Liver (tissue), 9 donors: Measurements from ENCODE around the gene LMCD1. TPM values are rescaled to one million over a fixed set of nuclear protein-coding genes. Genes with fewer than 3 reads are reported as not detected.

Source experiments
- DNase-seq: peaks from one replicate; pipeline ENCODE4 v3.0.0-alpha.2; 2017; ENCODE audit warnings: low spot score
- H3K27ac ChIP-seq, 2 donors: one replicate each; pipeline ENCODE4 v1.7.0; 2013; ENCODE audit warnings: inconsistent platforms in 2 of 2, low read length in 2 of 2, control low read depth in 1 of 2, low read depth in 1 of 2, mild to moderate bottlenecking in 1 of 2
- H3K27me3 ChIP-seq, 4 donors: one replicate each; pipeline versions ENCODE4 v1.6.1 to v1.7.0; 2013; ENCODE audit warnings: low read length in 3 of 4, inconsistent platforms in 1 of 4, mild to moderate bottlenecking in 1 of 4, moderate library complexity in 1 of 4; ENCODE audit not compliant: control insufficient read depth in 4 of 4, insufficient read depth in 4 of 4
- H3K36me3 ChIP-seq, 4 donors: one replicate each; pipeline versions ENCODE4 v1.6.1 to v1.7.0; 2013; ENCODE audit warnings: low read length in 3 of 4, mild to moderate bottlenecking in 3 of 4, low read depth in 1 of 4, moderate library complexity in 1 of 4; ENCODE audit not compliant: control insufficient read depth in 4 of 4, insufficient read depth in 3 of 4
- H3K4me1 ChIP-seq, 4 donors: one replicate each; pipeline versions ENCODE4 v1.6.1 to v1.7.0; 2013; ENCODE audit warnings: low read length in 3 of 4, mild to moderate bottlenecking in 3 of 4, moderate library complexity in 1 of 4; ENCODE audit not compliant: control insufficient read depth in 4 of 4, insufficient read depth in 4 of 4
- H3K4me3 ChIP-seq, 3 donors: one replicate each; pipeline versions ENCODE4 v1.6.1 to v1.7.0; 2013; ENCODE audit warnings: low read length in 3 of 3, control low read depth in 1 of 3, low read depth in 1 of 3, mild to moderate bottlenecking in 1 of 3
- H3K9ac ChIP-seq, 2 donors: one replicate each; pipeline ENCODE4 v1.7.0; 2013; ENCODE audit warnings: low read length in 2 of 2, mild to moderate bottlenecking in 2 of 2, moderate library complexity in 2 of 2, control low read depth in 1 of 2, low read depth in 1 of 2
- H3K9me3 ChIP-seq, 4 donors: one replicate each; pipeline versions ENCODE4 v1.6.1 to v1.7.0; 2013; ENCODE audit warnings: low read length in 3 of 4; ENCODE audit not compliant: control insufficient read depth in 4 of 4
- EGR1 ChIP-seq, 2 donors: IDR thresholded peaks; 2 replicates each; pipeline ENCODE4 v1.6.1; 2016 to 2018; ENCODE audit warnings: antibody characterized with exemption in 2 of 2, low read depth in 2 of 2
- FOXA2 ChIP-seq: IDR thresholded peaks from 2 replicates; pipeline ENCODE4 v1.6.1; 2016; ENCODE audit warnings: antibody characterized with exemption
- GABPA ChIP-seq, 2 donors: IDR thresholded peaks in 1 of 2; conservative IDR thresholded peaks in 1 of 2; 2 replicates each; pipeline ENCODE4 v1.6.1; 2016; ENCODE audit warnings: antibody characterized with exemption in 2 of 2, mild to moderate bottlenecking in 1 of 2, moderate library complexity in 1 of 2
- HNF4A ChIP-seq, 2 donors: conservative IDR thresholded peaks; 2 replicates each; pipeline ENCODE4 v1.6.1; 2016; ENCODE audit warnings: antibody characterized with exemption in 2 of 2, mild to moderate bottlenecking in 2 of 2
- HNF4G ChIP-seq: IDR thresholded peaks from 2 replicates; pipeline ENCODE4 v1.6.1; 2016; ENCODE audit warnings: antibody characterized with exemption
- JUND ChIP-seq, 2 donors: IDR thresholded peaks; 2 replicates each; pipeline ENCODE4 v1.6.1; 2016; ENCODE audit warnings: antibody characterized with exemption in 2 of 2
- RXRA ChIP-seq, 2 donors: IDR thresholded peaks; 2 replicates each; pipeline ENCODE4 v1.6.1; 2017 to 2018; ENCODE audit warnings: antibody characterized with exemption in 2 of 2, mild to moderate bottlenecking in 1 of 2
- TAF1 ChIP-seq: conservative IDR thresholded peaks from 2 replicates; pipeline ENCODE4 v1.6.1; 2016; ENCODE audit warnings: antibody characterized with exemption, mild to moderate bottlenecking
- YY1 ChIP-seq: IDR thresholded peaks from 2 replicates; pipeline ENCODE4 v1.6.1; 2016; ENCODE audit warnings: antibody characterized with exemption, mild to moderate bottlenecking
- WGBS: extraction: QIAGEN DNeasy Blood & Tissue Kit; methylation state at CpG from one replicate; pipeline ENCODE4 v1.1.7; 2013; 5-methylcytosine and 5-hydroxymethylcytosine counted together
- polyA plus RNA-seq, 2 donors: library from polyadenylated mRNA; stranded (reverse) in 1 of 2; unstranded in 1 of 2; fragments of 200-250 nt in 1 of 2; fragments of >200 nt in 1 of 2; fragmentation: Nextera tagmentation in 1 of 2; extraction: Ambion mirVana in 1 of 2; gene quantifications; one replicate each; pipeline versions ENCODE4 v1.2.1 to v1.2.3, GENCODE V29; 2013 to 2015
- total RNA-seq, 2 donors: library from RNA; depleted of rRNA; stranded (reverse); fragments of >200 nt; gene quantifications; one replicate each; pipeline ENCODE4 v1.2.3, GENCODE V29; 2014
- TF ChIP-seq, protein P1 (sequence below): IDR thresholded peaks from 2 replicates; pipeline ENCODE4 v1.6.1; 2016; ENCODE audit warnings: antibody characterized with exemption
- TF ChIP-seq, protein P2 (sequence below): fragments of 150-350 bp; IDR thresholded peaks from 2 replicates; pipeline ENCODE4 v1.5.1; 2017; ENCODE audit warnings: improper control_type of control experiment, low read depth, low read length; ENCODE audit not compliant: missing input control
- TF ChIP-seq, protein P3 (sequence below): IDR thresholded peaks from 2 replicates; pipeline ENCODE4 v1.6.1; 2016; ENCODE audit warnings: antibody characterized with exemption
- donor health status: healthy.
- donor health status: healthy.
- donor health status: healthy.
- donor health status: healthy.
- donor health status: healthy.

LMCD1 gene
- total and polyA plus RNA-seq, 4 donors: 3.1 to 8.3 (median 6.0) TPM

DNA sequence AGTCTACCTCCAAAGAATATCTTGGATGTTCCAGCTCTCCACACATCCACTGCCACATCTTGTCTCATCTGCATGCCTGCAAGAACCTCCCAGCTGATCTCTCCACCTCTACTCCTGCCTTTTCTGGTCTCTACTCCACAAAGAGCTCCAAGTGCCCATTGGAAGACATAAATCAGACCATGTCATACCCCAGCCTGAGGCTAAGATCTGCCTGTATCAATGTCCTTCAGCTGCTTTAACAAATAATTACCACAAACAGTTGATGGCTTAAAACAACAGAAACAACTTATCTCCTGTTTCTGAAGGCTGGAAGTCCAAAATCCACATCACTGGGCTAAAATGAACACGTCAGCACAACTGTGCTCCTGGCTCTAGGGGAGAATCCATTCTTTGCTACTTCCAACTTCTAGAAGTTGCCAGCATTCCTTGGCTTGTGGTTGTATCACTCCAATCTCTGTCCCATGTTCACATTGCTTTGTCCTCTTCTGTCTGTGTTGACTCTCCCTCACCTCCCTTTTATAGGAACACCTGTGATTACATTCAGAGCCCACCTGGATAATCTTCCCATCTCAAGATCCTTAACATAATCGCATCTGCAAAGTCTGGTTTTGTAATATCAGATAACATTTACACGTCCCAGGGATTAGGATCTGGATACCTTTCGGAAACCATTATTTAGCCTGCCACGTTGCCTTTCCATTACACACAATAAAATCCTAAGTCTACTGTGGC, 17.0 kb upstream of the LMCD1 start:
- Histone ChIP-seq H3K36me3 (no peaks in the 10 kb centered on the region), H3K9me3 (peaks cover 0 to 3% (median 0%) of the 10 kb centered on the region in 4 donors), H3K9ac (no peak overlapping the region), H3K27ac (peak overlapping the region in 1 of 2 donors; percentile 30), H3K27me3 (no peaks in the 10 kb centered on the region), H3K4me3 (no peak overlapping the region), H3K4me1 (peaks cover 0 to 4% (median 0%) of the 10 kb centered on the region in 4 donors)
- 91% methylated on average over 5 of the region's 5 CpGs for WGBS
- no peak for TF ChIP-seq TAF1
- TF ChIP-seq, protein P1, sequence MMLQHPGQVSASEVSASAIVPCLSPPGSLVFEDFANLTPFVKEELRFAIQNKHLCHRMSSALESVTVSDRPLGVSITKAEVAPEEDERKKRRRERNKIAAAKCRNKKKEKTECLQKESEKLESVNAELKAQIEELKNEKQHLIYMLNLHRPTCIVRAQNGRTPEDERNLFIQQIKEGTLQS: no peak
- no peak for DNase-seq

DNA sequence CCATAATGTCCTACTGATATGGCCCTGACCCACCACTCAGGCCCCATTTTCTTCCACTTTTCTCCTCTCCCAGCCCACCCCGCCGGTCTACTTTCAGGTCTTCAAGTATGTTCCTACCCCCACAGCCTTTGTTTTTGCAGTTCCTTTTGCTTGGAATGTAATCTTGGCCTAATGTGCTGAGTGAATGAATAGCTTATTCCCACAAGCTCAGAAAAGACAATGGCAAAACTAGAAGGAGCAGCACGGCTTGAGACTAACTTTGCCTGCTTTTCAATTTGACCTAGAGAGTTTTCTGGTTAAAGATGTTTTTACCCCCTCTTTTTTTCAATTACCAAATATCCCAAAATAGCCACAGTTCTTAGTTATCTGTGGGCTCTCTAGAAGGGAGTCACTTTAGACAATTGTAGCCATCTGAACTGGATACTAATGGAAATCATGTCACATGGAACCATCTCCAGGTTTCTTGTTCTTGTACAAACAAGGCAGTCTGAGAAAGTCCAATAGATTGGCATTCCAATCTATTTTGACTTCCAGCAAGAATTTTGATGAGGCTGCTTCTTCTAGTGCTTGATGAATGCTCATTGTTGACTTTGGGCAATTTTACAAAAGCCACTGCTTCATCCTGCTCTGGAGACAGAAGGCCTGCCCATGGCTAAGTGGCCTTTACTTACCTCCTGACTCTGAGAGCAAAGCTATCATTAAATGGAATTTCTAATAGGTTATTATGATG, 16.3 kb upstream of the LMCD1 start:
- H3K27ac ChIP-seq: no peak overlapping the region
- no peak overlapping the region for H3K9ac ChIP-seq
- 94% methylated on average over 3 of the region's 3 CpGs for WGBS
- TF ChIP-seq RXRA (IDR thresholded peaks at IDR 0.05) (no peak), EGR1 (IDR thresholded peaks at IDR 0.05; ENCODE audit: low read depth in 2 of 2) (no peak), YY1 (no peak), FOXA2 (no peak), HNF4G (no peak), GABPA (IDR thresholded peaks at IDR 0.05 in 1 of 2, conservative IDR thresholded peaks at IDR 0.05 in 1 of 2) (no peak)
- TF ChIP-seq, protein P2, sequence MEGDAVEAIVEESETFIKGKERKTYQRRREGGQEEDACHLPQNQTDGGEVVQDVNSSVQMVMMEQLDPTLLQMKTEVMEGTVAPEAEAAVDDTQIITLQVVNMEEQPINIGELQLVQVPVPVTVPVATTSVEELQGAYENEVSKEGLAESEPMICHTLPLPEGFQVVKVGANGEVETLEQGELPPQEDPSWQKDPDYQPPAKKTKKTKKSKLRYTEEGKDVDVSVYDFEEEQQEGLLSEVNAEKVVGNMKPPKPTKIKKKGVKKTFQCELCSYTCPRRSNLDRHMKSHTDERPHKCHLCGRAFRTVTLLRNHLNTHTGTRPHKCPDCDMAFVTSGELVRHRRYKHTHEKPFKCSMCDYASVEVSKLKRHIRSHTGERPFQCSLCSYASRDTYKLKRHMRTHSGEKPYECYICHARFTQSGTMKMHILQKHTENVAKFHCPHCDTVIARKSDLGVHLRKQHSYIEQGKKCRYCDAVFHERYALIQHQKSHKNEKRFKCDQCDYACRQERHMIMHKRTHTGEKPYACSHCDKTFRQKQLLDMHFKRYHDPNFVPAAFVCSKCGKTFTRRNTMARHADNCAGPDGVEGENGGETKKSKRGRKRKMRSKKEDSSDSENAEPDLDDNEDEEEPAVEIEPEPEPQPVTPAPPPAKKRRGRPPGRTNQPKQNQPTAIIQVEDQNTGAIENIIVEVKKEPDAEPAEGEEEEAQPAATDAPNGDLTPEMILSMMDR: no peak
- no peak overlapping the region for H3K4me3 ChIP-seq
- no peaks in the 10 kb centered on the region for H3K36me3 ChIP-seq
- H3K4me1 ChIP-seq: peaks cover 0 to 4% (median 0%) of the 10 kb centered on the region in 4 donors
- DNase-seq: no peak
- peaks cover 0 to 3% (median 0%) of the 10 kb centered on the region in 4 donors for H3K9me3 ChIP-seq
- H3K27me3 ChIP-seq: no peaks in the 10 kb centered on the region

DNA sequence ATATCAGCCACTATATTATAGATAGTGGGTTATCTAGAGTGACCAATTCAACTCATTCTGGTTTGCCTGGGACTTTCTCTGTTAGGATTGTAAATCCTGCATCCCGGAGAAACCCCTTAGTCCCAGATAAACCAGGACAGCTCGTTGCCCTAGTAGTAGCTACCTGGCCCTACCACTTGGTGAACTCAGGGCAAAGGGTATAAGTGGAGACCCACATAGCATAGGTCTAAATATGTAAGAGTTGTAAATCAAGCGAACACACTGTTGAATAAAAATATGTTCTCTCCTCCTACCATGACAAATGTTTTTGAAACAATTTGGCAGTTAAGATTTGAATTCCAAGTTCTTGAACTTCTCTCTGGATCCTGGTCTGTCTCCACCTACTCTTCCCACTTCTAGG, 15.7 kb upstream of the LMCD1 start:
- Histone ChIP-seq H3K9ac (no peak overlapping the region), H3K27me3 (no peaks in the 10 kb centered on the region), H3K36me3 (no peaks in the 10 kb centered on the region), H3K4me1 (peaks cover 0 to 4% (median 0%) of the 10 kb centered on the region in 4 donors), H3K27ac (no peak overlapping the region), H3K4me3 (no peak overlapping the region), H3K9me3 (peaks cover 0 to 3% (median 0%) of the 10 kb centered on the region in 4 donors)
- WGBS: 76% methylated on average over 3 of the region's 3 CpGs
- DNase-seq: no peak
- TF ChIP-seq JUND (IDR thresholded peaks at IDR 0.05): no peak
- TF ChIP-seq TAF1: no peak
- TF ChIP-seq HNF4A (conservative IDR thresholded peaks at IDR 0.05): no peak
- TF ChIP-seq, protein P3, sequence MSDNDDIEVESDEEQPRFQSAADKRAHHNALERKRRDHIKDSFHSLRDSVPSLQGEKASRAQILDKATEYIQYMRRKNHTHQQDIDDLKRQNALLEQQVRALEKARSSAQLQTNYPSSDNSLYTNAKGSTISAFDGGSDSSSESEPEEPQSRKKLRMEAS: no peak
- TF ChIP-seq, protein P1: no peak
